ENCODE data around the gene PTPRM.

PTPRM gene

GRCh38 chr18:8006979-8007378 is 439.9 kb downstream of the PTPRM start:
- Histone ChIP-seq H3K9me3 (ENCODE audit: insufficient read depth, low read length) (no peaks in the 10 kb centered on the region), H3K4me1 (ENCODE audit: insufficient read depth, insufficient read length) (peaks cover 2% of the 10 kb centered on the region), H3K4me3 (ENCODE audit: insufficient read length, low read depth) (no peak overlapping the region), H3K27me3 (ENCODE audit: insufficient read depth, insufficient read length) (no peaks in the 10 kb centered on the region), H3K9ac (ENCODE audit: insufficient read length, low read depth) (no peak overlapping the region), H3K36me3 (ENCODE audit: insufficient read depth, insufficient read length, low read length) (no peaks in the 10 kb centered on the region)
- TF ChIP-seq ZNF274 (IDR thresholded peaks at IDR 0.05; ENCODE audit: low read depth, low read length): no peak
- no peak for TF ChIP-seq SUZ12 (IDR thresholded peaks at IDR 0.05; ENCODE audit: extremely low read depth, insufficient read depth, insufficient read length)
- no peak for TF ChIP-seq YY1 (IDR thresholded peaks at IDR 0.05; ENCODE audit: insufficient read depth, insufficient read length)
- no peak for DNase-seq (ENCODE audit: low read depth, low spot score)

- no peak overlapping the region for H3K4me3 ChIP-seq (ENCODE audit: insufficient read length, low read depth)
- no peaks in the 10 kb centered on the region for H3K27me3 ChIP-seq (ENCODE audit: insufficient read depth, insufficient read length)
- no peak overlapping the region for H3K9ac ChIP-seq (ENCODE audit: insufficient read length, low read depth)
- no peak for DNase-seq (ENCODE audit: low read depth, low spot score)
- no peaks in the 10 kb centered on the region for H3K9me3 ChIP-seq (ENCODE audit: insufficient read depth, low read length)
- H3K36me3 ChIP-seq (ENCODE audit: insufficient read depth, insufficient read length, low read length): no peaks in the 10 kb centered on the region
- TF ChIP-seq ZNF274 (IDR thresholded peaks at IDR 0.05; ENCODE audit: low read depth, low read length) (no peak), SUZ12 (IDR thresholded peaks at IDR 0.05; ENCODE audit: extremely low read depth, insufficient read depth, insufficient read length) (no peak), YY1 (IDR thresholded peaks at IDR 0.05; ENCODE audit: insufficient read depth, insufficient read length) (no peak)
- peaks cover 2% of the 10 kb centered on the region for H3K4me1 ChIP-seq (ENCODE audit: insufficient read depth, insufficient read length)
Observed at GRCh38 chr18:8008033-8008432, 440.9 kb downstream of the PTPRM start.

GRCh38 chr18:8011361-8011760 is 444.2 kb downstream of the PTPRM start:
- DNase-seq (ENCODE audit: low read depth, low spot score): no peak
- Histone ChIP-seq H3K27me3 (ENCODE audit: insufficient read depth, insufficient read length) (no peaks in the 10 kb centered on the region), H3K9me3 (ENCODE audit: insufficient read depth, low read length) (no peaks in the 10 kb centered on the region), H3K36me3 (ENCODE audit: insufficient read depth, insufficient read length, low read length) (no peaks in the 10 kb centered on the region), H3K4me1 (ENCODE audit: insufficient read depth, insufficient read length) (peaks cover 2% of the 10 kb centered on the region), H3K9ac (ENCODE audit: insufficient read length, low read depth) (no peak overlapping the region), H3K4me3 (ENCODE audit: insufficient read length, low read depth) (no peak overlapping the region)
- TF ChIP-seq ZNF274 (IDR thresholded peaks at IDR 0.05; ENCODE audit: low read depth, low read length): no peak
- TF ChIP-seq YY1 (IDR thresholded peaks at IDR 0.05; ENCODE audit: insufficient read depth, insufficient read length): no peak
- TF ChIP-seq SUZ12 (IDR thresholded peaks at IDR 0.05; ENCODE audit: extremely low read depth, insufficient read depth, insufficient read length): no peak

- DNase-seq (ENCODE audit: low read depth, low spot score): no peak
- Histone ChIP-seq H3K9me3 (ENCODE audit: insufficient read depth, low read length) (no peaks in the 10 kb centered on the region), H3K4me1 (ENCODE audit: insufficient read depth, insufficient read length) (peaks cover 2% of the 10 kb centered on the region), H3K9ac (ENCODE audit: insufficient read length, low read depth) (no peak overlapping the region), H3K36me3 (ENCODE audit: insufficient read depth, insufficient read length, low read length) (no peaks in the 10 kb centered on the region), H3K4me3 (ENCODE audit: insufficient read length, low read depth) (no peak overlapping the region), H3K27me3 (ENCODE audit: insufficient read depth, insufficient read length) (no peaks in the 10 kb centered on the region)
- no peak for TF ChIP-seq ZNF274 (IDR thresholded peaks at IDR 0.05; ENCODE audit: low read depth, low read length)
- TF ChIP-seq YY1 (IDR thresholded peaks at IDR 0.05; ENCODE audit: insufficient read depth, insufficient read length): no peak
- no peak for TF ChIP-seq SUZ12 (IDR thresholded peaks at IDR 0.05; ENCODE audit: extremely low read depth, insufficient read depth, insufficient read length)
Observed at GRCh38 chr18:8011906-8012305, 444.8 kb downstream of the PTPRM start.

- H3K4me1 ChIP-seq (ENCODE audit: insufficient read depth, insufficient read length): no peaks in the 10 kb centered on the region
- TF ChIP-seq ZNF274 (IDR thresholded peaks at IDR 0.05; ENCODE audit: low read depth, low read length) (no peak), YY1 (IDR thresholded peaks at IDR 0.05; ENCODE audit: insufficient read depth, insufficient read length) (no peak), SUZ12 (IDR thresholded peaks at IDR 0.05; ENCODE audit: extremely low read depth, insufficient read depth, insufficient read length) (no peak)
- H3K27me3 ChIP-seq (ENCODE audit: insufficient read depth, insufficient read length): no peaks in the 10 kb centered on the region
- no peaks in the 10 kb centered on the region for H3K36me3 ChIP-seq (ENCODE audit: insufficient read depth, insufficient read length, low read length)
- no peak overlapping the region for H3K9ac ChIP-seq (ENCODE audit: insufficient read length, low read depth)
- no peak for DNase-seq (ENCODE audit: low read depth, low spot score)
- no peak overlapping the region for H3K4me3 ChIP-seq (ENCODE audit: insufficient read length, low read depth)
- no peaks in the 10 kb centered on the region for H3K9me3 ChIP-seq (ENCODE audit: insufficient read depth, low read length)
Observed at GRCh38 chr18:8018701-8019331, 451.7 kb downstream of the PTPRM start.

GRCh38 chr18:8019600-8019999 is 452.5 kb downstream of the PTPRM start:
- no peaks in the 10 kb centered on the region for H3K36me3 ChIP-seq (ENCODE audit: insufficient read depth, insufficient read length, low read length)
- DNase-seq (ENCODE audit: low read depth, low spot score): no peak
- H3K4me3 ChIP-seq (ENCODE audit: insufficient read length, low read depth): no peak overlapping the region
- no peak overlapping the region for H3K9ac ChIP-seq (ENCODE audit: insufficient read length, low read depth)
- no peaks in the 10 kb centered on the region for H3K9me3 ChIP-seq (ENCODE audit: insufficient read depth, low read length)
- H3K27me3 ChIP-seq (ENCODE audit: insufficient read depth, insufficient read length): no peaks in the 10 kb centered on the region
- TF ChIP-seq SUZ12 (IDR thresholded peaks at IDR 0.05; ENCODE audit: extremely low read depth, insufficient read depth, insufficient read length) (no peak), YY1 (IDR thresholded peaks at IDR 0.05; ENCODE audit: insufficient read depth, insufficient read length) (no peak), ZNF274 (IDR thresholded peaks at IDR 0.05; ENCODE audit: low read depth, low read length) (no peak)
- H3K4me1 ChIP-seq (ENCODE audit: insufficient read depth, insufficient read length): no peaks in the 10 kb centered on the region

GRCh38 chr18:8020132-8020846 is 453.2 kb downstream of the PTPRM start:
- DNase-seq (ENCODE audit: low read depth, low spot score): no peak
- H3K27me3 ChIP-seq (ENCODE audit: insufficient read depth, insufficient read length): no peaks in the 10 kb centered on the region
- no peak overlapping the region for H3K9ac ChIP-seq (ENCODE audit: insufficient read length, low read depth)
- TF ChIP-seq YY1 (IDR thresholded peaks at IDR 0.05; ENCODE audit: insufficient read depth, insufficient read length) (no peak), ZNF274 (IDR thresholded peaks at IDR 0.05; ENCODE audit: low read depth, low read length) (no peak), SUZ12 (IDR thresholded peaks at IDR 0.05; ENCODE audit: extremely low read depth, insufficient read depth, insufficient read length) (no peak)
- no peaks in the 10 kb centered on the region for H3K36me3 ChIP-seq (ENCODE audit: insufficient read depth, insufficient read length, low read length)
- H3K4me1 ChIP-seq (ENCODE audit: insufficient read depth, insufficient read length): no peaks in the 10 kb centered on the region
- no peaks in the 10 kb centered on the region for H3K9me3 ChIP-seq (ENCODE audit: insufficient read depth, low read length)
- H3K4me3 ChIP-seq (ENCODE audit: insufficient read length, low read depth): no peak overlapping the region
